ENCODE results near the gene STPG4. TPM values are rescaled to one million over a fixed set of nuclear protein-coding genes. Genes with fewer than 3 reads are reported as not detected.

STPG4 gene
- total RNA-seq, 4 donors from 2014 or later, result 0.22 to 1.1 (median 0.42) TPM; not detected in 1

DNA sequence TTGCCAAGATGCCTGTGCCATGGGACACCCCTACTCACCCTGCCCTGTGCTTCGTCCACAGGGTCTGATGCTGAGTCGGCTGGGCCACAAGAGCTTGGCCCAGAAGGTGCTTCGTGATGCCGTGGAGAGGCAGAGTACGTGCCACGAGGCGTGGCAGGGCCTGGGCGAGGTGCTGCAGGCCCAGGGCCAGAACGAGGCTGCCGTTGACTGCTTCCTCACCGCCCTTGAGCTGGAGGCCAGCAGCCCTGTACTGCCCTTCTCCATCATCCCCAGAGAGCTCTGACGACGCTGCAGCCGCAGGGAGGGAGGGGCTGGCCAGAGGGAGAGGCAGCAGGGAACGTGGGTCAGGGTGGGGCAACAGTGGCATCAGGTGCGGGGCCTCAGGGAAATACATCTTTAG, 81.5 kb downstream of the STPG4 start:
- Histone ChIP-seq H3K9me3 (no peaks in the 10 kb centered on the region), H3K27ac (peak overlapping the region in 2 of 3 donors; percentile 91 to 96), H3K27me3 (no peaks in the 10 kb centered on the region), H3K4me1 (peaks cover 41 to 89% of the 10 kb centered on the region in 2 donors), H3K36me3 (peaks cover 5 to 7% of the 10 kb centered on the region in 2 donors), H3K4me3 (replicated peaks in 1 of 3) (no peak overlapping the region)
- no peak for TF ChIP-seq POLR2A (IDR thresholded peaks at IDR 0.05)
- TF ChIP-seq, protein P1, sequence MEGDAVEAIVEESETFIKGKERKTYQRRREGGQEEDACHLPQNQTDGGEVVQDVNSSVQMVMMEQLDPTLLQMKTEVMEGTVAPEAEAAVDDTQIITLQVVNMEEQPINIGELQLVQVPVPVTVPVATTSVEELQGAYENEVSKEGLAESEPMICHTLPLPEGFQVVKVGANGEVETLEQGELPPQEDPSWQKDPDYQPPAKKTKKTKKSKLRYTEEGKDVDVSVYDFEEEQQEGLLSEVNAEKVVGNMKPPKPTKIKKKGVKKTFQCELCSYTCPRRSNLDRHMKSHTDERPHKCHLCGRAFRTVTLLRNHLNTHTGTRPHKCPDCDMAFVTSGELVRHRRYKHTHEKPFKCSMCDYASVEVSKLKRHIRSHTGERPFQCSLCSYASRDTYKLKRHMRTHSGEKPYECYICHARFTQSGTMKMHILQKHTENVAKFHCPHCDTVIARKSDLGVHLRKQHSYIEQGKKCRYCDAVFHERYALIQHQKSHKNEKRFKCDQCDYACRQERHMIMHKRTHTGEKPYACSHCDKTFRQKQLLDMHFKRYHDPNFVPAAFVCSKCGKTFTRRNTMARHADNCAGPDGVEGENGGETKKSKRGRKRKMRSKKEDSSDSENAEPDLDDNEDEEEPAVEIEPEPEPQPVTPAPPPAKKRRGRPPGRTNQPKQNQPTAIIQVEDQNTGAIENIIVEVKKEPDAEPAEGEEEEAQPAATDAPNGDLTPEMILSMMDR (IDR thresholded peaks at IDR 0.05), result no peak
- WGBS, 2 donors, result 74 to 87% methylated on average over 9 to 16 of the region's 16 CpGs
- no peak for DNase-seq
- intact Hi-C loops (cut with DNase I), result no loop called here

DNA sequence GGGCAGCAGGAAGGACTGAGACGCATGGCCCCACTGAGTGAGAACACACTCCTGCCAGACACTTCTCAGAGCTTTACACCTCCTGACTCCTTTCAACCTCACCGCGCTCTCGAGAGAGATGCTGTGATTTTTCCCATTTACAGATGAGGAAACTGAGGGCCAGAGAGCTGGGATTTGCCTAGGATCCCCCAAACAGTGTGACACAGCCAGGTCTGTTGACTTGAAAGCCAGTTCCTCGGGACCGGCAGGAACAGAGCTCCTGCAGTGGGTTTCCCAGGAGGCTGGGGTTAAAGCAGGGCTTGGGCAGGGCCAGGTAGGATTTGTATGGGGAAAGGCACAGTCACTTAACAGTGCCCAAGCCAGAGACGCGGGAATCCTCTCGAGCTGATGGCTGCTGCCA, 81.9 kb downstream of the STPG4 start:
- TF ChIP-seq, protein P1 (IDR thresholded peaks at IDR 0.05), result no peak
- no peak for TF ChIP-seq POLR2A (IDR thresholded peaks at IDR 0.05)
- no peaks in the 10 kb centered on the region for H3K27me3 ChIP-seq
- H3K4me3 ChIP-seq (replicated peaks in 1 of 3), result no peak overlapping the region
- intact Hi-C loops (cut with DNase I), result no loop called here
- peaks cover 40 to 89% of the 10 kb centered on the region in 2 donors for H3K4me1 ChIP-seq
- no peak for DNase-seq
- peaks cover 5 to 7% of the 10 kb centered on the region in 2 donors for H3K36me3 ChIP-seq
- peak overlapping the region; percentile 54 to 96 (median 91) for H3K27ac ChIP-seq
- WGBS, 2 donors, result 89 to 92% methylated on average over 6 to 9 of the region's 9 CpGs
- H3K9me3 ChIP-seq, result no peaks in the 10 kb centered on the region

GRCh38 chr2:47072728-47073191, 82.3 kb downstream of the STPG4 start:
- intact Hi-C loops (cut with DNase I), result no loop called here
- no peak for DNase-seq
- H3K4me3 ChIP-seq (replicated peaks in 1 of 3), result no peak overlapping the region

DNA sequence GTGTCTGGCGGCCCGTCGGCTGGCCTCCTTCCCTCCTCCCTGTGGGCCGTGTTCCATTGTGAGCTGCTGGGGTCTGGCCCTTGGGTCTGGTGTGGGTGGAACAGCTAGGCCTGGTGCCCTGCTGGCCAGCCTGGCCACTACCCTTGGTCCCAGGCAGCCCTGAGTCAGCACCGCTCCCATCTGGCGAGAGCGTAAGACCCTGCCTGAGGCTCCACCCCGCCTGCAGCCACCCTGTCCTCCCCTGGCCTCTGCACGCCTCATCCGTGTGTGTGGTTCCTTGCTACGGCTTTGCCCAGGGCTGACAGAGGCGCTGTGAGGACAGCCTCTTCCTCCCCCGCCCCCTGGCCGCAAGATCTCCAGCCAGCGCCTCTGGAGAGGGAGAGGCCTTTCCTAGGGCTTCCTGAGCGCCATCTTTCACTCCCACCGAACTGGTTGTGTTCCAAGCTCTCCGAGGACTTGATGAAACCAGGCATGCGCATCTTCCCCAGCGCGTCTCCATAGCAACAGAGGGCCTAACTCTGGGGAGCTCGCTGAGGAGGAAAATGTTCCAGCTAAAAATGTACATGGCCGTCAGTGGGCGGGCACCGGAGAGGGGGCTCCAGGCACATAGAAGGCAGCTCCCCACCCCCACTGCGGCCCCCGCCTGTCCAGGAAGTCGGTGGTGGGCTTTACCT, 83.0 kb downstream of the STPG4 start:
- Histone ChIP-seq H3K36me3 (peaks cover 5 to 7% of the 10 kb centered on the region in 2 donors), H3K4me3 (replicated peaks in 1 of 3) (no peak overlapping the region), H3K27ac (peak overlapping the region; percentile 54 to 96 (median 91)), H3K9me3 (no peaks in the 10 kb centered on the region), H3K4me1 (peaks cover 38 to 83% of the 10 kb centered on the region in 2 donors), H3K27me3 (no peaks in the 10 kb centered on the region)
- TF ChIP-seq, protein P1 (IDR thresholded peaks at IDR 0.05), result peak in 1 of 6 experiments; percentile 4
- TF ChIP-seq POLR2A (IDR thresholded peaks at IDR 0.05), result no peak
- WGBS, 2 donors, result 62 to 80% methylated on average over 17 to 26 of the region's 28 CpGs
- peak; percentile 56 to 58 for DNase-seq
- intact Hi-C loops (cut with DNase I), result no loop called here

More at GRCh38 chr2:47072728-47073191, 82.3 kb downstream of the STPG4 start:
- no peaks in the 10 kb centered on the region for H3K27me3 ChIP-seq
- 77 to 82% methylated on average over 9 of the region's 9 CpGs for whole genome bisulfite sequencing, 2 donors
- TF ChIP-seq POLR2A (IDR thresholded peaks at IDR 0.05), result no peak
- TF ChIP-seq, protein P1 (IDR thresholded peaks at IDR 0.05), result no peak
- H3K9me3 ChIP-seq, result no peaks in the 10 kb centered on the region
- peak overlapping the region; percentile 54 to 96 (median 91) for H3K27ac ChIP-seq
- H3K36me3 ChIP-seq, result peaks cover 5 to 7% of the 10 kb centered on the region in 2 donors
- peaks cover 40 to 89% of the 10 kb centered on the region in 2 donors for H3K4me1 ChIP-seq

Data from thyroid gland (tissue), 4 donors.